Loucy (cell line): ENCODE results near the gene HOXD12.

Experiments
- H2AFZ ChIP-seq: fragments of 200-600 bp; sonication (generic); 2 replicates; pipeline ENCODE4 v1.6.0; 2016; ENCODE audit warnings: antibody characterized with exemption, mild to moderate bottlenecking, low read length, moderate library complexity
- H3F3A ChIP-seq: fragments of 200-600 bp; 2 replicates; pipeline ENCODE4 v1.6.0; 2016; ENCODE audit warnings: antibody characterized with exemption, low read depth, mild to moderate bottlenecking
- H3K27me3 ChIP-seq: fragments of 200-600 bp; sonication (generic); 2 replicates; pipeline ENCODE4 v1.6.1; 2014; ENCODE audit warnings: low read length, mild to moderate bottlenecking; ENCODE audit not compliant: insufficient read depth, poor library complexity, severe bottlenecking
- H3K36me3 ChIP-seq: fragments of 200-600 bp; sonication (generic); 2 replicates; pipeline ENCODE4 v1.6.1; 2016; ENCODE audit warnings: low read length; ENCODE audit not compliant: insufficient read depth
- H3K4me1 ChIP-seq: fragments of 200-600 bp; sonication (generic); 2 replicates; pipeline ENCODE4 v1.5.1; 2014; ENCODE audit warnings: low read length, mild to moderate bottlenecking; ENCODE audit not compliant: insufficient read depth, poor library complexity, severe bottlenecking
- H3K4me2 ChIP-seq: fragments of 200-600 bp; sonication (generic); 2 replicates; pipeline ENCODE4 v1.6.0; 2014; ENCODE audit warnings: antibody characterized with exemption, low read length, low read depth, mild to moderate bottlenecking; ENCODE audit not compliant: poor library complexity, severe bottlenecking
- H3K4me3 ChIP-seq: fragments of 200-600 bp; sonication (generic); 2 replicates; pipeline ENCODE4 v1.5.1; 2014; ENCODE audit warnings: low read length, mild to moderate bottlenecking, mixed read lengths; ENCODE audit not compliant: poor library complexity, severe bottlenecking
- H3K79me2 ChIP-seq: fragments of 200-600 bp; sonication (generic); 2 replicates; pipeline ENCODE4 v1.6.1; 2014; ENCODE audit warnings: low read length; ENCODE audit not compliant: insufficient read depth
- H3K9ac ChIP-seq: fragments of 200-600 bp; sonication (generic); 2 replicates; pipeline ENCODE4 v1.6.0; 2014; ENCODE audit warnings: mild to moderate bottlenecking, low read depth, low read length, moderate library complexity; ENCODE audit not compliant: poor library complexity, severe bottlenecking
- H3K9me2 ChIP-seq: fragments of 200-600 bp; sonication (generic); replicated peaks from 2 replicates; pipeline ENCODE4 v1.6.1; 2016; ENCODE audit warnings: low read depth, low read length, mixed read lengths
- H3K9me3 ChIP-seq: fragments of 200-600 bp; sonication (generic); 2 replicates; pipeline ENCODE4 v1.6.1; 2014; ENCODE audit warnings: mild to moderate bottlenecking, antibody characterized with exemption, low read length, low read depth; ENCODE audit not compliant: insufficient read depth
- H4K20me1 ChIP-seq: fragments of 200-600 bp; sonication (generic); 2 replicates; pipeline ENCODE4 v1.6.0; 2014; ENCODE audit warnings: antibody characterized with exemption, low read length, mild to moderate bottlenecking; ENCODE audit not compliant: insufficient read depth, poor library complexity, severe bottlenecking
- CTCF ChIP-seq: fragments of 200-600 bp; sonication (generic); conservative IDR thresholded peaks from 2 replicates; pipeline ENCODE4 v1.5.1; 2014; ENCODE audit warnings: mild to moderate bottlenecking, antibody characterized with exemption, low read length
- EZH2phosphoT487 ChIP-seq: fragments of 200-600 bp; IDR thresholded peaks from 2 replicates; pipeline ENCODE4 v1.6.1; 2018; ENCODE audit warnings: antibody characterized with exemption, mild to moderate bottlenecking, moderate library complexity, borderline replicate concordance

The HOXD12 gene

DNA sequence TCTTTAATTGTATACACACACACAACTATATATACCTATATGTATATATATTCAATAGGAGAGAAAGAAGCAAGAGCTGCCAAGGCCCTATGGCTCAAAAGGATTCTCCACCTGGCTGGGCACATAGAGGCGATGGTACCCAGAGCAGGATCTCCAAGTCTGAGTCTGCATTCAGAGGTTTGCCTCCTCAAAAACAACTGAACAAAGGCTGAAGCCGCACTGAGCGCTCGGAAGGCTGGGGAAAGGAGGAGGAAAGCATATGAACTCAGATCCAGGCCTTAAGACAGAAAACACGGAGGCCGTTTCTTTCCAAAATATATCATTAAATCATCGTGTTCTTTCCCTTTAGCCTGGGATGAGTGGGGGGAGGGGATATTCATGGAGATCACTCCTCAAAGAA is 3.6 kb downstream of the HOXD12 start:
- no peaks in the 10 kb centered on the region for H3K27me3 ChIP-seq
- H3F3A ChIP-seq, result no peaks in the 10 kb centered on the region
- H3K4me1 ChIP-seq, result peaks cover 3% of the 10 kb centered on the region
- no peak overlapping the region for H3K4me3 ChIP-seq
- H2AFZ ChIP-seq, result no peak overlapping the region
- no peak overlapping the region for H3K4me2 ChIP-seq
- H3K9me2 ChIP-seq, result no peaks in the 10 kb centered on the region
- no peaks in the 10 kb centered on the region for H4K20me1 ChIP-seq
- H3K9ac ChIP-seq, result no peak overlapping the region
- H3K79me2 ChIP-seq, result no peaks in the 10 kb centered on the region
- no peaks in the 10 kb centered on the region for H3K9me3 ChIP-seq
- no peak for TF ChIP-seq EZH2phosphoT487
- no peak for TF ChIP-seq CTCF
- no peaks in the 10 kb centered on the region for H3K36me3 ChIP-seq

DNA sequence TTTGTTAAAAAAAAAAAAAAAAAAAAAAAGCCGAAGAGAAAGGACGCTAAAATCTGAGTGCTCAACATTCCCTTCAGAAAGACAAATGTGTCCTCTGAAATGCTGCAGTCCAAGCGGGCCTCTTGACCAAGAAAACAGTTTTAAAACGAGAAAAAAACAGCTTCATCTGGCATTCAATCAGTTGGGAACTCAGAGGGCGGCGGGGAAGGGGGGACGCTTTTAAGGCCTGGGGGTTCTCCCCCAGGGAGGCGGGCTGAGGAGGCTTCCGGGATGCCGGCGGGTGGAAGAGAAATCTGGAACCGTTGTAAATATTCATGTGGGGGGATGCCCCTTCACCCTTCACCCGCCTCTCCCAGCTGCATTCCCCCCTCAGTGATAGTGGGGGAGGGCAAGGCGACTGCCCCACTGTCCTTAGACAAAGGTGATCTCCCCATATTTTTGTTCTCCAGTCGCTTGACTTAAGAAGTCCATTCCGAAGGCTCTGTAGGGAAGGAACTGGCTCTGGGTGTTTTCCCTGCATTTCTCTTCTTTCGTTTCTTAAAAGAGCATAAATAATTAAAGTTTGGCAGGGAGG is 4.2 kb downstream of the HOXD12 start:
- H3K4me1 ChIP-seq, result peaks cover 3% of the 10 kb centered on the region
- H3K9me3 ChIP-seq, result no peaks in the 10 kb centered on the region
- H3K79me2 ChIP-seq, result no peaks in the 10 kb centered on the region
- peak overlapping the region; percentile 46 for H3K4me2 ChIP-seq
- H3F3A ChIP-seq, result no peaks in the 10 kb centered on the region
- no peaks in the 10 kb centered on the region for H4K20me1 ChIP-seq
- H2AFZ ChIP-seq, result no peak overlapping the region
- no peak for TF ChIP-seq EZH2phosphoT487
- TF ChIP-seq CTCF, result no peak
- H3K9ac ChIP-seq, result no peak overlapping the region
- no peaks in the 10 kb centered on the region for H3K27me3 ChIP-seq
- H3K36me3 ChIP-seq, result no peaks in the 10 kb centered on the region
- H3K4me3 ChIP-seq, result no peak overlapping the region
- no peaks in the 10 kb centered on the region for H3K9me2 ChIP-seq

GRCh38 chr2:176104316-176105077 is 4.9 kb downstream of the HOXD12 start:
- H3K9ac ChIP-seq, result no peak overlapping the region
- H3K36me3 ChIP-seq, result no peaks in the 10 kb centered on the region
- H4K20me1 ChIP-seq, result no peaks in the 10 kb centered on the region
- H2AFZ ChIP-seq, result no peak overlapping the region
- no peaks in the 10 kb centered on the region for H3K79me2 ChIP-seq
- H3K4me2 ChIP-seq, result peak overlapping the region; percentile 46
- no peaks in the 10 kb centered on the region for H3F3A ChIP-seq
- H3K4me1 ChIP-seq, result peaks cover 3% of the 10 kb centered on the region
- no peaks in the 10 kb centered on the region for H3K9me2 ChIP-seq
- no peak for TF ChIP-seq CTCF
- no peak for TF ChIP-seq EZH2phosphoT487
- no peaks in the 10 kb centered on the region for H3K9me3 ChIP-seq
- H3K4me3 ChIP-seq, result no peak overlapping the region
- H3K27me3 ChIP-seq, result no peaks in the 10 kb centered on the region
